Endothelial cell of umbilical vein (primary cell): ENCODE measurements around the gene DRD1. TPM values are rescaled to one million over a fixed set of nuclear protein-coding genes. Genes with fewer than 3 reads are reported as not detected.

Experiments used
- BruUV-seq: library from RNA; stranded (reverse); fragments of 400-500 nt; replicated peaks from 2 replicates; lab custom pipeline; 2021; lab: Mats Ljungman, UMichigan
- CTCF ChIA-PET: fragments of 300-600, 350-600 bp; sonication (Branson Sonifier 250); formaldehyde crosslinking; loops from one replicate; lab custom pipeline; 2021; ENCODE audit warnings: antibody characterized with exemption, inconsistent platforms; lab: Charles Lee
- POLR2A ChIA-PET: fragments of 300-600, 350-600 bp; sonication (Branson Sonifier 250); formaldehyde crosslinking; loops from one replicate; lab custom pipeline; 2021; ENCODE audit warnings: antibody characterized with exemption, inconsistent platforms; lab: Charles Lee
- DNase-seq: peaks from one replicate; pipeline ENCODE4 v3.0.0-alpha.2; 2011; ENCODE audit warnings: low read depth, low spot score
- FAIRE-seq: peaks from 2 replicates; lab custom pipeline; 2011; peaks lifted over from hg19 to GRCh38; lab: Jason Lieb, UNC
- H2AFZ ChIP-seq: 2 replicates; pipeline ENCODE4 v1.6.0; 2012; ENCODE audit warnings: low read depth, low read length, control low read depth, inconsistent platforms
- H3K27ac ChIP-seq: 2 replicates; pipeline ENCODE4 v1.5.1; 2011; ENCODE audit warnings: low read depth, mild to moderate bottlenecking, control low read depth, low read length, moderate library complexity; ENCODE audit not compliant: insufficient read depth
- H3K27me3 ChIP-seq, 2 experiments: 2 replicates each; pipeline versions ENCODE4 v1.6.0 to v1.6.1; 2011; ENCODE audit warnings: low read length in 2 of 2, mixed read lengths in 1 of 2; ENCODE audit not compliant: control insufficient read depth in 2 of 2, insufficient read depth in 2 of 2
- H3K36me3 ChIP-seq, 2 experiments: 2 replicates in 1 of 2; 3 replicates in 1 of 2; pipeline ENCODE4 v1.5.1; 2011; ENCODE audit warnings: low read length in 2 of 2, mild to moderate bottlenecking in 1 of 2, moderate library complexity in 1 of 2; ENCODE audit not compliant: control insufficient read depth in 2 of 2, insufficient read depth in 2 of 2; ENCODE audit errors: extremely low read depth in 1 of 2
- H3K4me1 ChIP-seq: 3 replicates; pipeline ENCODE4 v1.5.1; 2011; ENCODE audit warnings: mild to moderate bottlenecking, low read length; ENCODE audit not compliant: control insufficient read depth, insufficient read depth; ENCODE audit errors: extremely low read depth
- H3K4me2 ChIP-seq: 2 replicates; pipeline ENCODE4 v1.6.1; 2011; ENCODE audit warnings: low read length, control low read depth, mixed read lengths; ENCODE audit not compliant: insufficient read depth
- H3K4me3 ChIP-seq, 3 experiments: fragments of 200-600 bp in 1 of 3; sonication (generic), shearing (Covaris generic) in 1 of 3; replicated peaks in 1 of 3; 2 replicates each; pipeline ENCODE4 v1.5.1; 2011 to 2016; ENCODE audit warnings: control low read depth in 3 of 3, low read length in 3 of 3, mild to moderate bottlenecking in 2 of 3, inconsistent platforms in 1 of 3, low read depth in 1 of 3, moderate library complexity in 1 of 3; ENCODE audit not compliant: insufficient read depth in 1 of 3
- H3K79me2 ChIP-seq: 2 replicates; pipeline ENCODE4 v1.6.0; 2012; ENCODE audit warnings: low read length, inconsistent platforms; ENCODE audit not compliant: control insufficient read depth, insufficient read depth
- H3K9ac ChIP-seq: replicated peaks from 2 replicates; pipeline ENCODE3; 2011; ENCODE audit warnings: low read length, control low read depth; ENCODE audit not compliant: insufficient read depth; ENCODE audit errors: extremely low read depth
- H3K9me1 ChIP-seq: replicated peaks from 3 replicates; pipeline ENCODE4 v1.6.0; 2011; ENCODE audit warnings: mild to moderate bottlenecking, low read length; ENCODE audit not compliant: control insufficient read depth, insufficient read depth; ENCODE audit errors: extremely low read depth
- H3K9me3 ChIP-seq: replicated peaks from 2 replicates; pipeline ENCODE4 v1.5.1; 2012; ENCODE audit warnings: low read length, inconsistent platforms; ENCODE audit not compliant: control insufficient read depth, insufficient read depth
- H4K20me1 ChIP-seq: replicated peaks from 2 replicates; pipeline ENCODE3; 2011; ENCODE audit warnings: mild to moderate bottlenecking, low read length; ENCODE audit not compliant: control insufficient read depth, insufficient read depth; ENCODE audit errors: extremely low read depth
- EZH2 ChIP-seq: IDR thresholded peaks from 2 replicates; pipeline ENCODE4 v1.6.1; 2012; ENCODE audit warnings: borderline replicate concordance, low read depth, mild to moderate bottlenecking, moderate library complexity, low read length, inconsistent platforms; ENCODE audit not compliant: severe bottlenecking
- MYC ChIP-seq: IDR thresholded peaks from one replicate; pipeline ENCODE4 v1.6.1; 2011; ENCODE audit warnings: mild to moderate bottlenecking, low read depth, low read length
- dilution Hi-C: fragments of 300-500 bp; cut with MboI; formaldehyde crosslinking; loops from one replicate; pipeline ENCODE4 v1.15.0; 2019; ENCODE audit warnings: low sequenced_read_pairs; ENCODE audit not compliant: extremely low pct_ligation_motif_present
- intact Hi-C: fragments of 100-400 bp; cut with micrococcal nuclease; formaldehyde crosslinking; loops from one replicate; pipeline ENCODE4 v1.10.0; 2022
- polyA plus RNA-seq, 4 experiments: library from polyadenylated mRNA; depleted of rRNA in 3 of 4; stranded (reverse) in 3 of 4; unstranded in 1 of 4; fragments of >200 nt; gene quantifications; 2 replicates each; pipeline versions ENCODE4 v1.2.1 to v1.2.3, GENCODE V29; 2011 to 2012; ENCODE audit warnings: missing spikeins in 1 of 4
- total RNA-seq: library from RNA; stranded (reverse); gene quantifications from 2 replicates; pipeline ENCODE4 v1.2.3, GENCODE V29; 2021

DRD1 gene
- total and polyA plus RNA-seq, 2 donors (not counting 3 experiments of a cell fraction or from before 2014, with no cell fraction given) = not detected

DNA sequence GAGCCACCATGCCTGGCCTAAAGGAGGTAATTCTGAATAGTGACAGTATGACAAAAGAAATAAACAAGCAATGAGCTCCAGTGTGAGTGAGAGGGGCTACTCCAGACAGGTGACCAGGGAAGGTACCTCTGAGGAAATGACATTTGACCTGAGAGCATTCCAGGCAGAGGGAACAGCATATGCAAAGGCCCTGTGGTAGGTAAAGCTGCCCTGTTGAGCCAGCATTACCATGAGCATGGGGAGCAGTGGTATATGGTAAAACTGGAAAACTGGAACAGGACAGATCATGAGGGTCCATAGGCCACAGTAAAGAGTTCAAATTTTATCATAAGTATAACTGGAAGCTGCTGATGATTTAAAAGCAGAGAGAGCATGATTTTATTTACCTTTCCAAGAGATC, 28.4 kb upstream of the DRD1 start:
- no TSS peak for BruUV-seq
- TF ChIP-seq EZH2 = no peak
- no peak for TF ChIP-seq MYC
- H3K4me3 ChIP-seq = no peak overlapping the region
- dilution Hi-C loops = no loop called here
- H3K9ac ChIP-seq = no peak overlapping the region
- H3K27ac ChIP-seq = no peak overlapping the region
- H2AFZ ChIP-seq = no peak overlapping the region
- H3K79me2 ChIP-seq = no peaks in the 10 kb centered on the region
- peaks cover 0 to 3% of the 10 kb centered on the region in 2 experiments for H3K27me3 ChIP-seq
- H3K36me3 ChIP-seq = no peaks in the 10 kb centered on the region
- no peaks in the 10 kb centered on the region for H3K9me3 ChIP-seq
- no peak overlapping the region for H3K4me2 ChIP-seq
- H4K20me1 ChIP-seq = no peaks in the 10 kb centered on the region
- FAIRE-seq (no peak), DNase-seq (no peak)
- ChIA-PET CTCF (no interaction called here), POLR2A (no interaction called here)
- H3K4me1 ChIP-seq = no peaks in the 10 kb centered on the region
- intact Hi-C loops = no loop called here
- H3K9me1 ChIP-seq = no peaks in the 10 kb centered on the region

DNA sequence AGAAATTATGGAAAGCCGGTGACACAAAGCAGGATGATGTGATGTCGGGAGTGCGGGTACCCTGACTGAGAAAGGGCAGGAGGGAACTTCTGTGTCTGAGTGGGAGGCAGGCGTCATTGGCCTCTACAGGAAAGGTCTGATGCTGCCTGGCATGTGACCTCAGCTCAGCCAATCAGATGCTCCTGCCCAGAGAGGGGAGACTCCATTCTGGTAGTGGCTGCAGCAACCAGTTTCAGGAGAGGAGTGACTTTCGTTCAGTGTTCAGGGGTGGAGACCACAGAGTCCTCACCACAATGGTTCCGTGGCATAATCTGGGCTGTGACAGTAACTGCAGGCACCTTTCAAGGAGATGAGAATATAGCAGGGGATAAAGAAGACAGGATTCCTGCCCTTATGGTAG, 27.6 kb upstream of the DRD1 start:
- H3K4me2 ChIP-seq = no peak overlapping the region
- peaks cover 0 to 4% of the 10 kb centered on the region in 2 experiments for H3K27me3 ChIP-seq
- TF ChIP-seq EZH2 = no peak
- dilution Hi-C loops (no loop called here), intact Hi-C loops (no loop called here)
- H3K4me3 ChIP-seq = no peak overlapping the region
- ChIA-PET POLR2A (no interaction called here), CTCF (no interaction called here)
- H3K9me1 ChIP-seq = no peaks in the 10 kb centered on the region
- no peaks in the 10 kb centered on the region for H4K20me1 ChIP-seq
- no peaks in the 10 kb centered on the region for H3K4me1 ChIP-seq
- no peaks in the 10 kb centered on the region for H3K36me3 ChIP-seq
- H3K9me3 ChIP-seq = no peaks in the 10 kb centered on the region
- no peak overlapping the region for H2AFZ ChIP-seq
- DNase-seq (no peak), FAIRE-seq (no peak)
- no peak overlapping the region for H3K27ac ChIP-seq
- no peaks in the 10 kb centered on the region for H3K79me2 ChIP-seq
- BruUV-seq = no TSS peak
- no peak overlapping the region for H3K9ac ChIP-seq
